Right lobe of liver (tissue), 4 donors: ENCODE results near the gene KCNH5.

Experiments
- POLR2A ChIP-seq: fragments of 450-650 bp; IDR thresholded peaks from one replicate; pipeline ENCODE4 v1.6.1; 2017; ENCODE audit warnings: antibody characterized with exemption, mild to moderate bottlenecking
- TF ChIP-seq, protein P1 (sequence below), 4 donors: fragments of 200-600 bp in 3 of 4; fragments of 450-650 bp in 1 of 4; IDR thresholded peaks; one replicate each; pipeline versions ENCODE4 v1.5.1 to v1.8.0; 2016 to 2022; ENCODE audit warnings: antibody characterized with exemption in 4 of 4, mild to moderate bottlenecking in 2 of 4
- donor health status: DM: no; HTN: no; CAD: no.
- donor health status: DM: no; HTN: no; CAD: no.
- donor health status: DM: no; HTN: yes; CAD: no.

DNA sequence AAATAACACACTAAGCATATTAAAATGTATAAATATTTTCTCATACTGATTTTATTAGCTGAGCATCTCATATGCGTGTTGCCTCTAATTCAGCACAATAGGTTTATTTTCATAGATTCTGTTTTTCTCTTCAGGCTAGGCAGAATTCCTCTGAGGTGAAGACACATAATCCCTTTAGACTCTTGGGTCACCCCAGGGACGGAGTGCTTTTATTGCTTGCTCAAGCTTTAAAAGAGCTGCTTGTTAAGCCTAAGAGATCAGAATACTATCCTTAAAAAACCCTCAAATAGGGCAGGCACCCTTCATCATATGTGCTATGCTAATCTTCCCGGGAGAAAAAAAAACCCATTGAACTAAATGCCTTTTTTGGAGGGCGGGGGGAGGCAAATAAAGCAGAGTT is 390.1 kb downstream of the KCNH5 start:
- TF ChIP-seq, protein P1, sequence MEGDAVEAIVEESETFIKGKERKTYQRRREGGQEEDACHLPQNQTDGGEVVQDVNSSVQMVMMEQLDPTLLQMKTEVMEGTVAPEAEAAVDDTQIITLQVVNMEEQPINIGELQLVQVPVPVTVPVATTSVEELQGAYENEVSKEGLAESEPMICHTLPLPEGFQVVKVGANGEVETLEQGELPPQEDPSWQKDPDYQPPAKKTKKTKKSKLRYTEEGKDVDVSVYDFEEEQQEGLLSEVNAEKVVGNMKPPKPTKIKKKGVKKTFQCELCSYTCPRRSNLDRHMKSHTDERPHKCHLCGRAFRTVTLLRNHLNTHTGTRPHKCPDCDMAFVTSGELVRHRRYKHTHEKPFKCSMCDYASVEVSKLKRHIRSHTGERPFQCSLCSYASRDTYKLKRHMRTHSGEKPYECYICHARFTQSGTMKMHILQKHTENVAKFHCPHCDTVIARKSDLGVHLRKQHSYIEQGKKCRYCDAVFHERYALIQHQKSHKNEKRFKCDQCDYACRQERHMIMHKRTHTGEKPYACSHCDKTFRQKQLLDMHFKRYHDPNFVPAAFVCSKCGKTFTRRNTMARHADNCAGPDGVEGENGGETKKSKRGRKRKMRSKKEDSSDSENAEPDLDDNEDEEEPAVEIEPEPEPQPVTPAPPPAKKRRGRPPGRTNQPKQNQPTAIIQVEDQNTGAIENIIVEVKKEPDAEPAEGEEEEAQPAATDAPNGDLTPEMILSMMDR (IDR thresholded peaks at IDR 0.05): no peak
- no peak for TF ChIP-seq POLR2A
